HepG2 (cell line): ENCODE data around the gene TBCD. TPM values are rescaled to one million over a fixed set of nuclear protein-coding genes. Genes with fewer than 3 reads are reported as not detected.

Experiments used
- CENPX ChIP-seq: sonication (generic); formaldehyde crosslinking; IDR thresholded peaks from 2 replicates; pipeline ENCODE4 v1.9.0; 2021; ENCODE audit warnings: mild to moderate bottlenecking, missing genetic modification reagents, moderate library complexity
- GATAD2A ChIP-seq: IDR thresholded peaks from 2 replicates; pipeline ENCODE4 v1.6.1; 2016
- KMT2B ChIP-seq: IDR thresholded peaks from 2 replicates; pipeline ENCODE4 v1.6.1; 2016; ENCODE audit warnings: missing genetic modification reagents, missing compliant biosample characterization
- MIXL1 ChIP-seq: IDR thresholded peaks from 2 replicates; pipeline ENCODE4 v1.6.1; 2016
- MXI1 ChIP-seq: IDR thresholded peaks from 3 replicates; pipeline ENCODE4 v1.6.1; 2012; ENCODE audit warnings: low read depth, low read length, inconsistent platforms, borderline replicate concordance
- NFE2 ChIP-seq: sonication (generic); formaldehyde crosslinking; IDR thresholded peaks from 2 replicates; pipeline ENCODE4 v1.4.0; 2020; ENCODE audit warnings: missing genetic modification reagents
- SKI ChIP-seq: fragments of 450-650 bp; IDR thresholded peaks from one replicate; pipeline ENCODE4 v1.6.1; 2018; ENCODE audit warnings: mild to moderate bottlenecking; ENCODE audit not compliant: partially characterized antibody
- SOX13 ChIP-seq, 3 experiments: fragments of 450-650 bp in 1 of 3; sonication (generic) in 1 of 3; formaldehyde crosslinking in 1 of 3; IDR thresholded peaks in 2 of 3; conservative IDR thresholded peaks in 1 of 3; 2 replicates each; pipeline versions ENCODE4 v1.5.0 to v1.6.1; 2016 to 2020; ENCODE audit warnings: antibody characterized with exemption in 1 of 3, mild to moderate bottlenecking in 1 of 3, missing compliant biosample characterization in 1 of 3, missing genetic modification reagents in 1 of 3, moderate library complexity in 1 of 3
- TCF12 ChIP-seq, 2 experiments: fragments of 450-650 bp in 1 of 2; sonication (generic) in 1 of 2; formaldehyde crosslinking in 1 of 2; IDR thresholded peaks; 2 replicates each; pipeline versions ENCODE4 v1.6.1 to v1.8.0; 2017 to 2022; ENCODE audit warnings: antibody characterized with exemption in 1 of 2, mild to moderate bottlenecking in 1 of 2, missing genetic modification reagents in 1 of 2, moderate library complexity in 1 of 2
- YEATS4 ChIP-seq: sonication (generic); formaldehyde crosslinking; IDR thresholded peaks from 2 replicates; pipeline ENCODE4 v1.4.0; 2020; ENCODE audit warnings: missing genetic modification reagents, borderline replicate concordance
- ZMYM2 ChIP-seq: sonication (generic); formaldehyde crosslinking; IDR thresholded peaks from 2 replicates; pipeline ENCODE4 v1.8.0; 2022; ENCODE audit warnings: mild to moderate bottlenecking, missing genetic modification reagents
- ZNF3 ChIP-seq: IDR thresholded peaks from 2 replicates; pipeline ENCODE4 v1.7.0; 2017; ENCODE audit warnings: inconsistent platforms
- ZNF572 ChIP-seq: sonication (generic); formaldehyde crosslinking; IDR thresholded peaks from 2 replicates; pipeline ENCODE4 v1.5.1; 2020; ENCODE audit warnings: mild to moderate bottlenecking, missing genetic modification reagents
- ZNF619 ChIP-seq: sonication (generic); formaldehyde crosslinking; IDR thresholded peaks from 2 replicates; pipeline ENCODE4 v1.4.0; 2020; ENCODE audit warnings: mild to moderate bottlenecking, missing genetic modification reagents
- ZNF776 ChIP-seq: sonication (generic); formaldehyde crosslinking; IDR thresholded peaks from 2 replicates; pipeline ENCODE4 v1.4.0; 2020; ENCODE audit warnings: mild to moderate bottlenecking, missing genetic modification reagents
- ZSCAN20 ChIP-seq: sonication (generic); formaldehyde crosslinking; IDR thresholded peaks from 2 replicates; pipeline ENCODE4 v1.4.0; 2020; ENCODE audit warnings: missing genetic modification reagents, mild to moderate bottlenecking, borderline replicate concordance
- polyA plus RNA-seq, 8 experiments: library from polyadenylated mRNA; depleted of rRNA in 3 of 8; stranded (reverse) in 7 of 8; unstranded in 1 of 8; fragments of >200 nt; fragmentation: Illumina TruSeq in 4 of 8; extraction: Trizol in 4 of 8; gene quantifications; 2 replicates each; pipeline versions ENCODE4 v1.2.1 to v1.2.3, GENCODE V29; 2011 to 2016; ENCODE audit warnings: low read depth in 4 of 8, missing spikeins in 1 of 8, mixed read lengths in 1 of 8; ENCODE audit not compliant: insufficient read depth in 1 of 8
- total RNA-seq, 5 experiments: library from RNA; depleted of rRNA; stranded (reverse); fragments of >200 nt; fragmentation: Illumina TruSeq; extraction: Trizol; gene quantifications; 2 replicates each; pipeline ENCODE4 v1.2.3, GENCODE V29; 2016; ENCODE audit warnings: low read depth in 1 of 5
- TF ChIP-seq, protein P1 (sequence below): IDR thresholded peaks from 2 replicates; pipeline ENCODE4 v1.6.1; 2018; ENCODE audit warnings: missing genetic modification reagents, mild to moderate bottlenecking, missing compliant biosample characterization
- TF ChIP-seq, protein P2 (sequence below): sonication (generic); formaldehyde crosslinking; IDR thresholded peaks from 2 replicates; pipeline ENCODE4 v1.4.0; 2020; ENCODE audit warnings: mild to moderate bottlenecking, missing genetic modification reagents
- TF ChIP-seq, protein P3 (sequence below): sonication (generic); formaldehyde crosslinking; IDR thresholded peaks from 2 replicates; pipeline ENCODE4 v1.9.0; 2021; ENCODE audit warnings: missing genetic modification reagents, borderline replicate concordance
- TF ChIP-seq, protein P4 (sequence below): sonication (generic); formaldehyde crosslinking; IDR thresholded peaks from 2 replicates; pipeline ENCODE4 v1.4.0; 2020; ENCODE audit warnings: missing genetic modification reagents, mild to moderate bottlenecking, borderline replicate concordance

TBCD gene
- total and polyA plus RNA-seq, 2 of the 13 experiments (the other 11 are each of a cell fraction or from before 2014, with no cell fraction given): 33.9 to 54.8 TPM

DNA sequence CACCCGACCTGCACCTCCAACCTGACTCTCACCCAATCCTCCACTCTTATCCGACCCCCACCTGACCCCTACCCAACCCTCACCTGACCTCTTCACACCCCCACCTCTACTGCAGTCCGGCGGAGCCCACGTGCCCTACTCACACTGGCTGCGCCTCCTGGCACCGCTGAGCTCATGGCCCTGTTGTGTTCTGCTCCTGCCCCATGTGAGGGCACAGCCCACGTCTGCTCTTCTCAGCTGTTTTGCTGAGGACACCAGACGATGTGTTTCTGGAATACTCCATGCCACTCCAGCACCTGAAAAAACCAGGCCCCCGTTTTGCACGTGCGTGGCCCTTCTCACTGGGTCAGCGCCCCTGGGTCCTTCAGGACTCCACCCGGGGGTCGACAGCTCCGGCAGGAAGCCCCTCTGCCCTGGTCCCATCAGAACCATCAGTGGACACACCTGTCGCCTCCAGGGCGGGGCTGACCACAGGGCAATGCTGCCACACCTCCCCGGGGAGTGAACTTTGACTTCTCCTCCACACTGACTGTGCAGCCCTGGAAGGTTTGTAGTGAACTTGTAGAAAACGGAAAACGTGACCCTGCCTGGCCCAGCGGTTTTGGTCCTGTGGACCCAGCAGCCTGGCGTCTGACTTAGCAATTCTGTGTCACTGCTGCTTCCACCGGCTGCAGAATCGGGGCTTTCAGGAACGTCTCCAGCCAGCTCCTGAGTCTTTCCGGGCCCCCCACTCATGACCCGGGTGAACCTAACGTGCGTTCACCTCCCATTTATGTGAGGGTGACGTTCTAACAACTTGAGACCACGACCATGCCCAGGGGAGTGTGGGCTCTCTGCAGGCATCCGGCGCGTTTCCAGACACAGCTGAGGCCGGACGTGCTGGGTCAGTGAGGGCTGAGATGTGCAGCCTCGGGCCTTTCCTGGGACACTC, 47.7 kb upstream of the TBCD start (continued):
- TF ChIP-seq, protein P1, sequence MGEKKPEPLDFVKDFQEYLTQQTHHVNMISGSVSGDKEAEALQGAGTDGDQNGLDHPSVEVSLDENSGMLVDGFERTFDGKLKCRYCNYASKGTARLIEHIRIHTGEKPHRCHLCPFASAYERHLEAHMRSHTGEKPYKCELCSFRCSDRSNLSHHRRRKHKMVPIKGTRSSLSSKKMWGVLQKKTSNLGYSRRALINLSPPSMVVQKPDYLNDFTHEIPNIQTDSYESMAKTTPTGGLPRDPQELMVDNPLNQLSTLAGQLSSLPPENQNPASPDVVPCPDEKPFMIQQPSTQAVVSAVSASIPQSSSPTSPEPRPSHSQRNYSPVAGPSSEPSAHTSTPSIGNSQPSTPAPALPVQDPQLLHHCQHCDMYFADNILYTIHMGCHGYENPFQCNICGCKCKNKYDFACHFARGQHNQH (CRISPR knock-in tag): peak; percentile 29; the same call in 1 of the 2 replicates
- TF ChIP-seq, protein P2, sequence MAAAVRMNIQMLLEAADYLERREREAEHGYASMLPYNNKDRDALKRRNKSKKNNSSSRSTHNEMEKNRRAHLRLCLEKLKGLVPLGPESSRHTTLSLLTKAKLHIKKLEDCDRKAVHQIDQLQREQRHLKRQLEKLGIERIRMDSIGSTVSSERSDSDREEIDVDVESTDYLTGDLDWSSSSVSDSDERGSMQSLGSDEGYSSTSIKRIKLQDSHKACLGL (CRISPR knock-in tag): no peak; the same call in 1 of the 2 replicates
- TF ChIP-seq ZSCAN20 (no peak), SKI (peak; percentile 12), NFE2 (CRISPR knock-in tag) (no peak), YEATS4 (CRISPR knock-in tag) (no peak; the same call in 1 of the 2 replicates), ZNF572 (CRISPR knock-in tag) (no peak), ZNF619 (CRISPR knock-in tag) (peak; percentile 73; the same call in 1 of the 2 replicates), MXI1 (peak; percentile 17; the same call in 1 of the 3 replicates), ZNF776 (CRISPR knock-in tag) (no peak), SOX13 (IDR thresholded peaks at IDR 0.05) (0 out of 2 replicates have a peak, but pooled peaks have one; percentile 31), SOX13 (CRISPR knock-in tag; conservative IDR thresholded peaks at IDR 0.05 in 1 of 2, IDR thresholded peaks at IDR 0.05 in 1 of 2) (no peak; a peak in 1 of 4 replicates), ZNF3 (CRISPR knock-in tag) (no peak), CENPX (CRISPR knock-in tag) (no peak), TCF12 (IDR thresholded peaks at IDR 0.05) (no peak), TCF12 (CRISPR knock-in tag; IDR thresholded peaks at IDR 0.05) (no peak), KMT2B (CRISPR knock-in tag) (no peak), MIXL1 (CRISPR knock-in tag) (no peak), GATAD2A (CRISPR knock-in tag) (peak; percentile 41; the same call in 1 of the 2 replicates), ZMYM2 (no peak)
- TF ChIP-seq, protein P3, sequence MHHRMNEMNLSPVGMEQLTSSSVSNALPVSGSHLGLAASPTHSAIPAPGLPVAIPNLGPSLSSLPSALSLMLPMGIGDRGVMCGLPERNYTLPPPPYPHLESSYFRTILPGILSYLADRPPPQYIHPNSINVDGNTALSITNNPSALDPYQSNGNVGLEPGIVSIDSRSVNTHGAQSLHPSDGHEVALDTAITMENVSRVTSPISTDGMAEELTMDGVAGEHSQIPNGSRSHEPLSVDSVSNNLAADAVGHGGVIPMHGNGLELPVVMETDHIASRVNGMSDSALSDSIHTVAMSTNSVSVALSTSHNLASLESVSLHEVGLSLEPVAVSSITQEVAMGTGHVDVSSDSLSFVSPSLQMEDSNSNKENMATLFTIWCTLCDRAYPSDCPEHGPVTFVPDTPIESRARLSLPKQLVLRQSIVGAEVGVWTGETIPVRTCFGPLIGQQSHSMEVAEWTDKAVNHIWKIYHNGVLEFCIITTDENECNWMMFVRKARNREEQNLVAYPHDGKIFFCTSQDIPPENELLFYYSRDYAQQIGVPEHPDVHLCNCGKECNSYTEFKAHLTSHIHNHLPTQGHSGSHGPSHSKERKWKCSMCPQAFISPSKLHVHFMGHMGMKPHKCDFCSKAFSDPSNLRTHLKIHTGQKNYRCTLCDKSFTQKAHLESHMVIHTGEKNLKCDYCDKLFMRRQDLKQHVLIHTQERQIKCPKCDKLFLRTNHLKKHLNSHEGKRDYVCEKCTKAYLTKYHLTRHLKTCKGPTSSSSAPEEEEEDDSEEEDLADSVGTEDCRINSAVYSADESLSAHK (CRISPR knock-in tag): no peak
- TF ChIP-seq, protein P4, sequence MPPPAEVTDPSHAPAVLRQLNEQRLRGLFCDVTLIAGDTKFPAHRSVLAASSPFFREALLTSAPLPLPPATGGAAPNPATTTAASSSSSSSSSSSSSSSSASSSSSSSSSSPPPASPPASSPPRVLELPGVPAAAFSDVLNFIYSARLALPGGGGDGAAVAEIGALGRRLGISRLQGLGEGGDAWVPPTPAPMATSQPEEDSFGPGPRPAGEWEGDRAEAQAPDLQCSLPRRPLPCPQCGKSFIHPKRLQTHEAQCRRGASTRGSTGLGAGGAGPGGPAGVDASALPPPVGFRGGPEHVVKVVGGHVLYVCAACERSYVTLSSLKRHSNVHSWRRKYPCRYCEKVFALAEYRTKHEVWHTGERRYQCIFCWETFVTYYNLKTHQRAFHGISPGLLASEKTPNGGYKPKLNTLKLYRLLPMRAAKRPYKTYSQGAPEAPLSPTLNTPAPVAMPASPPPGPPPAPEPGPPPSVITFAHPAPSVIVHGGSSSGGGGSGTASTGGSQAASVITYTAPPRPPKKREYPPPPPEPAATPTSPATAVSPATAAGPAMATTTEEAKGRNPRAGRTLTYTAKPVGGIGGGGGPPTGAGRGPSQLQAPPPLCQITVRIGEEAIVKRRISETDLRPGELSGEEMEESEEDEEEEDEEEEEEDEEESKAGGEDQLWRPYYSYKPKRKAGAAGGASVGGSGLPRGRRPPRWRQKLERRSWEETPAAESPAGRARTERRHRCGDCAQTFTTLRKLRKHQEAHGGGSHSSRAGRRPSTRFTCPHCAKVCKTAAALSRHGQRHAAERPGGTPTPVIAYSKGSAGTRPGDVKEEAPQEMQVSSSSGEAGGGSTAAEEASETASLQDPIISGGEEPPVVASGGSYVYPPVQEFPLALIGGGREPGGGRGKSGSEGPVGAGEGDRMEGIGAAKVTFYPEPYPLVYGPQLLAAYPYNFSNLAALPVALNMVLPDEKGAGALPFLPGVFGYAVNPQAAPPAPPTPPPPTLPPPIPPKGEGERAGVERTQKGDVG (CRISPR knock-in tag): peak; percentile 76; the same call in 1 of the 2 replicates
